GM12892 (cell line): ENCODE measurements around the gene TMEM100.

ENCODE experiments used
- POLR2AphosphoS5 ChIP-seq: IDR thresholded peaks from 2 replicates; pipeline ENCODE4 v1.6.1; 2011; ENCODE audit warnings: low read depth, low read length, control low read depth
- TAF1 ChIP-seq: IDR thresholded peaks from 2 replicates; pipeline ENCODE4 v1.6.1; 2011; ENCODE audit warnings: low read depth, mild to moderate bottlenecking, control low read depth, low read length, borderline replicate concordance

DNA sequence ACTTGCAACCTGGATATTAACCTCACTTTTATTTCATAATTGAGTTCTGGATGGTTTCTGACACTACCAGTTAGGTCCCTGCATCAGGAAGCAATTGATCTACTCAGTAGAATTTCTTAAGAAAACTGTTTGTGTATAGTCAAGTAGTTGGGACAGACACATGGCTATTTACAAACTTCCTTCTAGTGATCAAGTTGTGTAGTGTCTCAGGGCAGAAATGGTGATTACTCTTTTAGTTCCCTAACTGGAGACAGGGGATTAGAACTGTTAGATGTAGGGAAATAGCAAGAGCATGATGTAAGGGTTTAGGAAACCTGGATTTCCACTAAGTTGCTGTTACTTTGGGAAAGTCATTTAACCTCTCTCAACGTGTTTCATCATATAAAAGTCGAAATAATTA lies 30.4 kb downstream of the TMEM100 start:
- TF ChIP-seq TAF1 (no peak), POLR2AphosphoS5 (no peak)
